Measurements from ENCODE around the gene ARID1B. TPM values are rescaled to one million over a fixed set of nuclear protein-coding genes. Genes with fewer than 3 reads are reported as not detected.

The ARID1B gene
- total and polyA plus RNA-seq, 10 of the 15 experiments (the other 5 are each of a cell fraction or from before 2014, with no cell fraction given) = 24.7 to 133 (median 54.6) TPM

DNA sequence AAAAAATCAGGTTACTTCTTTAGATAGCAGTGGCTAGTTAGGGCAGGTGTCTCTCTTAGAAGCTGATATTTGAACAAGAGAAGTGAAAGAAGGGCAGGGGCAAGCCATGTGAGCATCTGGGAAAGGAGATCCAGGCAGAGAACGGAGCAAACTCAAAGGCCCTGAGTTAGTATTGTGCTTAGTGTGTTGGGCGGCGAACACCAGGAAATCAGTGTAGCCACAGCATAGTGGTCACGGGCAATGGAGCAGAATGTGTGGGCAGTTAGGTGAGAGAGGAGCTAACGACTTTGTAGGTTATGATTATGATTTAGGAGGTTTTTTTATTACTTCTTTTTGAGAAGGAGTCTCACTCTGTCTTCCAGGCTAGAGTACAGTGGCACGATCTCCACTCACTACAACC, 316.9 kb downstream of the ARID1B start (continued):
- TF ChIP-seq CEBPZ (IDR thresholded peaks at IDR 0.05; ENCODE audit: low read depth, low read length) (no peak), TCF7 (IDR thresholded peaks at IDR 0.05; ENCODE audit: borderline replicate concordance) (no peak), KLF5 (IDR thresholded peaks at IDR 0.05; ENCODE audit: partially characterized antibody) (no peak), RELA (IDR thresholded peaks at IDR 0.05; ENCODE audit: borderline replicate concordance, partially characterized antibody) (no peak), CTCF (IDR thresholded peaks at IDR 0.05 in 2 of 3, conservative IDR thresholded peaks at IDR 0.05 in 1 of 3; ENCODE audit: control insufficient read depth in 2 of 3, extremely low read depth in 1 of 3, insufficient read depth in 1 of 3, low read depth in 3 of 3, low read length in 3 of 3) (no peak), MTA3 (IDR thresholded peaks at IDR 0.05; ENCODE audit: borderline replicate concordance, low read length) (no peak), ZNF687 (IDR thresholded peaks at IDR 0.05) (no peak), IKZF1 (conservative IDR thresholded peaks at IDR 0.05) (peak; percentile 58; the same call in 1 of the 2 replicates), PML (IDR thresholded peaks at IDR 0.05; ENCODE audit: low read length) (no peak), SRF (IDR thresholded peaks at IDR 0.05; ENCODE audit: low read depth in 2 of 2, low read length in 2 of 2) (no peak), FOS (IDR thresholded peaks at IDR 0.05; ENCODE audit: borderline replicate concordance, extremely low read depth, insufficient read length) (no peak), ZZZ3 (IDR thresholded peaks at IDR 0.05; ENCODE audit: control insufficient read depth, insufficient read length, low read depth) (no peak), NFIC (IDR thresholded peaks at IDR 0.05; ENCODE audit: low read depth, low read length) (0 out of 2 replicates have a peak, but pooled peaks have one; percentile 34), RAD21 (IDR thresholded peaks at IDR 0.05; ENCODE audit: insufficient read depth, low read depth, low read length) (no peak), SMARCA5 (IDR thresholded peaks at IDR 0.05) (0 out of 2 replicates have a peak, but pooled peaks have one; percentile 14), MXI1 (IDR thresholded peaks at IDR 0.05; ENCODE audit: low read depth, low read length) (no peak), ZNF622 (IDR thresholded peaks at IDR 0.05) (no peak), IRF4 (IDR thresholded peaks at IDR 0.05; ENCODE audit: low read depth, low read length) (no peak), CHD4 (IDR thresholded peaks at IDR 0.05) (no peak), POLR2A (IDR thresholded peaks at IDR 0.05; ENCODE audit: low read depth, low read length) (no peak), ZNF24 (IDR thresholded peaks at IDR 0.05) (no peak)
- TF ChIP-seq, protein P1, sequence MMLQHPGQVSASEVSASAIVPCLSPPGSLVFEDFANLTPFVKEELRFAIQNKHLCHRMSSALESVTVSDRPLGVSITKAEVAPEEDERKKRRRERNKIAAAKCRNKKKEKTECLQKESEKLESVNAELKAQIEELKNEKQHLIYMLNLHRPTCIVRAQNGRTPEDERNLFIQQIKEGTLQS (IDR thresholded peaks at IDR 0.05; ENCODE audit: borderline replicate concordance, extremely low read depth, low read depth, low read length) = no peak

Measured in GM12878 (cell line).